ENCODE results near the gene ACOT8.

ACOT8 gene
- long read RNA-seq, transcript ACOT8-204 (6 exons, 1,197 nt): minor isoform, 7 of 126 reads
- long read RNA-seq, transcript ACOT8-201 (6 exons, 1,168 nt): major isoform, 100 of 126 reads
- long read RNA-seq, transcript ACOT8-207 (4 exons, 1,268 nt): minor isoform, 5 of 126 reads
- long read RNA-seq, partial matches to known transcripts: 4 of 126 reads
- long read RNA-seq, other reads (novel, unspliced or antisense): 6 of 126 reads

DNA sequence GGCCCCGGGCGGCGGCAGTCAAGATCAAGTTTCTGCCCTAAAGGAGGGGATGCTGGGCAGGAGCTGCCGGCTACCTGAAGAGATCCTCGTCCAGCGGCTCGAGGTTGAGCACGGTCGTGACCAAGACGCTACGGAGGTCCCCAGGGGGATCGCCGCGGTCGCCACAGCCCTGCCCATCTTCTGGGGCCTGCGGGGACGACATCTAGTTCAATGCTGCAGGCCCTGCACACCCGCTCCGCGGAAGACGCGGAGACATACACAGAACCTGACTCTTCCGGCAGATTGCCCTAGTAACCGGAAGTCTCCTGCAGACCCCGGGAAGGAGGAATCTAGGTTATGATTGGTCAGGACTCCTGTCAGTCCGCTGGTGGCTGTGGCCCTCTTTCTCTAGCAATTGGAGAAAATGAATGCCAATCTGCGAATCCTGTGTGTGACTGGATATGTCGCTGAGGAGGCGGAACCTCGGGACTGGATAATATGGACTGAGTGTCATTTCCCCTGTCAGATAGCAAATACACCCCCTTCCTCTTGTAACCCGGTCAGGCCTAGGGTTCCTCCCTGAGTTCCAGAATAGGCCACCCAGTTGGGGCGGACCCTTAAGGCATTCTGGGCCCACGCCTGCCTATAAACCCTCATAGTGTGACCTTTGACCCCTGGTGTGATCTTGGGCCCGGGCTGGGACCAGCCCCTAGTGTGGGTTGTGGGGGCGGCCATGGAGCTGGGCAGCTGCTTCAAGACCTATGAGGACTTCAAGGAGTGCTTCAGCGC lies at the start of gene ACOT8, which contains the start of gene ZSWIM3:
Gene ACOT8, minus strand, starts transcription at position 279 of the 768 bp plus-strand sequence. Its CDS starts 77 bp downstream, at position 202.
Gene ZSWIM3, plus strand, starts transcription at position 501 of the 768 bp plus-strand sequence. Its CDS starts 212 bp downstream, at position 713.
- peak; percentile 99 to 100 for DNase-seq (ENCODE audit: low read depth in 1 of 2, low spot score in 1 of 2)
- peak within 1 kb of the TSS; percentile 77 for H3K27ac ChIP-seq (replicated peaks)
- H3K4me3 ChIP-seq (replicated peaks; ENCODE audit: insufficient read depth, low read length): peak within 1 kb of the TSS; percentile 94
- TF ChIP-seq GABPA (IDR thresholded peaks at IDR 0.05; ENCODE audit: low read depth): peak; percentile 98
- TF ChIP-seq, protein P1, sequence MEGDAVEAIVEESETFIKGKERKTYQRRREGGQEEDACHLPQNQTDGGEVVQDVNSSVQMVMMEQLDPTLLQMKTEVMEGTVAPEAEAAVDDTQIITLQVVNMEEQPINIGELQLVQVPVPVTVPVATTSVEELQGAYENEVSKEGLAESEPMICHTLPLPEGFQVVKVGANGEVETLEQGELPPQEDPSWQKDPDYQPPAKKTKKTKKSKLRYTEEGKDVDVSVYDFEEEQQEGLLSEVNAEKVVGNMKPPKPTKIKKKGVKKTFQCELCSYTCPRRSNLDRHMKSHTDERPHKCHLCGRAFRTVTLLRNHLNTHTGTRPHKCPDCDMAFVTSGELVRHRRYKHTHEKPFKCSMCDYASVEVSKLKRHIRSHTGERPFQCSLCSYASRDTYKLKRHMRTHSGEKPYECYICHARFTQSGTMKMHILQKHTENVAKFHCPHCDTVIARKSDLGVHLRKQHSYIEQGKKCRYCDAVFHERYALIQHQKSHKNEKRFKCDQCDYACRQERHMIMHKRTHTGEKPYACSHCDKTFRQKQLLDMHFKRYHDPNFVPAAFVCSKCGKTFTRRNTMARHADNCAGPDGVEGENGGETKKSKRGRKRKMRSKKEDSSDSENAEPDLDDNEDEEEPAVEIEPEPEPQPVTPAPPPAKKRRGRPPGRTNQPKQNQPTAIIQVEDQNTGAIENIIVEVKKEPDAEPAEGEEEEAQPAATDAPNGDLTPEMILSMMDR (IDR thresholded peaks at IDR 0.05; ENCODE audit: insufficient read depth, low read length): no peak
- peak; percentile 69; the same call in 1 of the 2 replicates for TF ChIP-seq POLR2AphosphoS5 (IDR thresholded peaks at IDR 0.05; ENCODE audit: low read depth)
- TF ChIP-seq SPI1 (IDR thresholded peaks at IDR 0.05; ENCODE audit: borderline replicate concordance, low read depth): peak; percentile 55; the same call in 1 of the 2 replicates
- TF ChIP-seq, protein P2, sequence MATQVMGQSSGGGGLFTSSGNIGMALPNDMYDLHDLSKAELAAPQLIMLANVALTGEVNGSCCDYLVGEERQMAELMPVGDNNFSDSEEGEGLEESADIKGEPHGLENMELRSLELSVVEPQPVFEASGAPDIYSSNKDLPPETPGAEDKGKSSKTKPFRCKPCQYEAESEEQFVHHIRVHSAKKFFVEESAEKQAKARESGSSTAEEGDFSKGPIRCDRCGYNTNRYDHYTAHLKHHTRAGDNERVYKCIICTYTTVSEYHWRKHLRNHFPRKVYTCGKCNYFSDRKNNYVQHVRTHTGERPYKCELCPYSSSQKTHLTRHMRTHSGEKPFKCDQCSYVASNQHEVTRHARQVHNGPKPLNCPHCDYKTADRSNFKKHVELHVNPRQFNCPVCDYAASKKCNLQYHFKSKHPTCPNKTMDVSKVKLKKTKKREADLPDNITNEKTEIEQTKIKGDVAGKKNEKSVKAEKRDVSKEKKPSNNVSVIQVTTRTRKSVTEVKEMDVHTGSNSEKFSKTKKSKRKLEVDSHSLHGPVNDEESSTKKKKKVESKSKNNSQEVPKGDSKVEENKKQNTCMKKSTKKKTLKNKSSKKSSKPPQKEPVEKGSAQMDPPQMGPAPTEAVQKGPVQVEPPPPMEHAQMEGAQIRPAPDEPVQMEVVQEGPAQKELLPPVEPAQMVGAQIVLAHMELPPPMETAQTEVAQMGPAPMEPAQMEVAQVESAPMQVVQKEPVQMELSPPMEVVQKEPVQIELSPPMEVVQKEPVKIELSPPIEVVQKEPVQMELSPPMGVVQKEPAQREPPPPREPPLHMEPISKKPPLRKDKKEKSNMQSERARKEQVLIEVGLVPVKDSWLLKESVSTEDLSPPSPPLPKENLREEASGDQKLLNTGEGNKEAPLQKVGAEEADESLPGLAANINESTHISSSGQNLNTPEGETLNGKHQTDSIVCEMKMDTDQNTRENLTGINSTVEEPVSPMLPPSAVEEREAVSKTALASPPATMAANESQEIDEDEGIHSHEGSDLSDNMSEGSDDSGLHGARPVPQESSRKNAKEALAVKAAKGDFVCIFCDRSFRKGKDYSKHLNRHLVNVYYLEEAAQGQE (IDR thresholded peaks at IDR 0.05; ENCODE audit: insufficient replicate concordance, low read depth): peak; percentile 41
- no peaks in the 10 kb centered on the region for H3K27me3 ChIP-seq (ENCODE audit: insufficient read depth, poor library complexity, severe bottlenecking)

DNA sequence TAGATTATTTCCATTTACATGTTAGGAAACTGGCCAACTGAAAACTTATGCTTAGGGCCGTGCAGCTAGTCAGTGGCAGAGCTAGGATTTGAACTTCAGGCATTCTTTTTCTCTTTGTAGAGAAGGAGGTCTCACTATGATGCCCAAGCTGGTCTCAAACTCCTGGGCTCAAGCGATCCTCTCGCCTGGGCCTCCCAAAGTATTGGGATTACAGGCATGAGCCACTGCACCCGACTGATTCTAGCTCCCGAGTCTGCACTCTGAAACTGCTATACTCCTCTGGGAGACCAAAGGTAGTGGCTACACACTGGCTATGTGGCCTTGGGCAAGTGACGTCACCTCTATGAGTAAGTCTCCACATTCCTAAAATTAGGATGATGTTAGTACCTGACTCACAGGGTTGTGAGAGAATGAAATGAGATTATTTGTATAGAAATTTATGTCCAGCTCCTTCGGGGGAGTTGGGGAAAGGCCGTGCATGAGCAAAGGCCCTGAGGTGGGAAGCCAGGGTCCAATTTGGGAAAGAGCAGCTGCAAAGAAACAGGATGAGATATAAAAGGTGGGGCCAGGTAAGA lies 48.4 kb upstream of the ACOT8 start:
- no peak for DNase-seq (ENCODE audit: low read depth in 1 of 2, low spot score in 1 of 2)
- TF ChIP-seq, protein P1 (IDR thresholded peaks at IDR 0.05; ENCODE audit: insufficient read depth, low read length): no peak
- TF ChIP-seq POLR2AphosphoS5 (IDR thresholded peaks at IDR 0.05; ENCODE audit: low read depth) (no peak), GABPA (IDR thresholded peaks at IDR 0.05; ENCODE audit: low read depth) (no peak), SPI1 (IDR thresholded peaks at IDR 0.05; ENCODE audit: borderline replicate concordance, low read depth) (no peak)
- TF ChIP-seq, protein P2 (IDR thresholded peaks at IDR 0.05; ENCODE audit: insufficient replicate concordance, low read depth): no peak

DNA sequence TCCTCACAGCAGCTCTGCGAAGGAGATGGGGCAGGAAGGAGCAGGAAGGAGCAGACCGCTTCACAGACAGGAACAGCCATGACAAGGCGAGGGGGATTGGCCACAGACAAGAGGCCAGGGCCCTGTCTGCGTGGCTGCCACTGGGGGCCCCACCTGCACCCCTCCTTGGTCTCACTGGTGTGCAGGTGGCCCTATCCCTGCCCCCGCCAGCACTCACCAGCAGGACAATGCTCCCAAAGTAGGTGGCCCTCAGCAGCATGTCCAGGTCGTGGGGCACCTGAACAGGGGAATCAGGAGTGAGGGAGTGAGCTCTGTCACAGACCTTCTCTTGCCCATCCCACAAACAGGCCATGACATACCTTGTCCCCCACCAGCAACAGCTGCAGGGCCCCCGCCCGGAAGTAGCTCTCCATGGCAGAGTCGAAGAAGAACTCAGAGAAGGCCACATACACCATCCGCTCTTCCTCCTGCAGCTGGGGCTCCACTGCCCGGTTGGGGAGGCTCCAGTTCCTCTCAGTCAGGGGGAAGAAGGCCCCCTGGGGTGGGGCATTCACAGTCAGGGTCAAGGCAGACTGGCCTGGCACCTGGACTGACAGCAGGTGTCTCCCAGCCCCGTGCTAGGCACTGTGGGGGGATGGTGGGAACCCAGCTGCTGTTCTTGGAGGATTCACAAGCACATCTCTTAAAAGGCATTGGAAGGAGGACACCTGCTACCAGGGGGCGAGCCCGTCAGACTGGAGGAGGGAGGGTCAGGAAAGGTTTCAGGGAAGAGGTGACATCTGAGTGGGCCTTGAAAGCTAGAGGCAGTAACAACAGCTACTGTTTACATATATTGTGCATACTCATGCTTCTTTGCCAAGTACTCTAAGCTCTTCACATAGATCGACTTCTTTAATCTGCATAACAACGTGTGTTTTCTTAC lies 47.7 kb upstream of the ACOT8 start:
- peak in 1 of 2 experiments; percentile 38 for DNase-seq (ENCODE audit: low read depth in 1 of 2, low spot score in 1 of 2)
- TF ChIP-seq, protein P2 (IDR thresholded peaks at IDR 0.05; ENCODE audit: insufficient replicate concordance, low read depth): no peak
- TF ChIP-seq GABPA (IDR thresholded peaks at IDR 0.05; ENCODE audit: low read depth) (no peak), POLR2AphosphoS5 (IDR thresholded peaks at IDR 0.05; ENCODE audit: low read depth) (no peak)
- TF ChIP-seq, protein P1 (IDR thresholded peaks at IDR 0.05; ENCODE audit: insufficient read depth, low read length): no peak
- H3K27ac ChIP-seq (replicated peaks): peak overlapping the region; percentile 58
- H3K4me3 ChIP-seq (replicated peaks; ENCODE audit: insufficient read depth, low read length): no peak overlapping the region
- no peaks in the 10 kb centered on the region for H3K27me3 ChIP-seq (ENCODE audit: insufficient read depth, poor library complexity, severe bottlenecking)

More for the DNA sequence above, 48.4 kb upstream of the ACOT8 start:
- peak overlapping the region; percentile 58; the same call in 1 of the 2 replicates for H3K27ac ChIP-seq (replicated peaks)
- no peaks in the 10 kb centered on the region for H3K27me3 ChIP-seq (ENCODE audit: insufficient read depth, poor library complexity, severe bottlenecking)
- no peak overlapping the region for H3K4me3 ChIP-seq (replicated peaks; ENCODE audit: insufficient read depth, low read length)

Data from HL-60 (cell line).